ENCODE measurements around the gene GPR85.

Gene GPR85

GRCh38 chr7:113076703-113077102 lies 9.9 kb downstream of the GPR85 start:
- TF ChIP-seq TCF12 (IDR thresholded peaks at IDR 0.05; ENCODE audit: low read depth) (no peak), RAD21 (IDR thresholded peaks at IDR 0.05; ENCODE audit: low read depth) (no peak), CEBPB (IDR thresholded peaks at IDR 0.05) (no peak), EGR1 (IDR thresholded peaks at IDR 0.05) (no peak), TAF1 (IDR thresholded peaks at IDR 0.05; ENCODE audit: low read depth) (no peak), YY1 (IDR thresholded peaks at IDR 0.05; ENCODE audit: low read depth) (no peak), FOXM1 (IDR thresholded peaks at IDR 0.05; ENCODE audit: borderline replicate concordance, low read depth) (no peak), USF1 (IDR thresholded peaks at IDR 0.05) (no peak), CREB1 (IDR thresholded peaks at IDR 0.05; ENCODE audit: low read depth) (no peak), MAX (IDR thresholded peaks at IDR 0.05) (no peak), EP300 (IDR thresholded peaks at IDR 0.05; ENCODE audit: borderline replicate concordance) (no peak), TEAD4 (IDR thresholded peaks at IDR 0.05) (no peak), NFIC (IDR thresholded peaks at IDR 0.05) (no peak), ZBTB7A (IDR thresholded peaks at IDR 0.05; ENCODE audit: low read depth) (no peak), REST (IDR thresholded peaks at IDR 0.05; ENCODE audit: low read depth) (no peak)

GRCh38 chr7:113071465-113071864 lies 15.2 kb downstream of the GPR85 start:
- no peak for TF ChIP-seq MAX (IDR thresholded peaks at IDR 0.05)
- no peak for TF ChIP-seq TAF1 (IDR thresholded peaks at IDR 0.05; ENCODE audit: low read depth)
- TF ChIP-seq TEAD4 (IDR thresholded peaks at IDR 0.05), result no peak
- TF ChIP-seq NFIC (IDR thresholded peaks at IDR 0.05), result no peak
- TF ChIP-seq RAD21 (IDR thresholded peaks at IDR 0.05; ENCODE audit: low read depth), result no peak
- TF ChIP-seq CEBPB (IDR thresholded peaks at IDR 0.05), result no peak
- no peak for TF ChIP-seq EGR1 (IDR thresholded peaks at IDR 0.05)
- no peak for TF ChIP-seq CREB1 (IDR thresholded peaks at IDR 0.05; ENCODE audit: low read depth)
- no peak for TF ChIP-seq ZBTB7A (IDR thresholded peaks at IDR 0.05; ENCODE audit: low read depth)
- no peak for TF ChIP-seq REST (IDR thresholded peaks at IDR 0.05; ENCODE audit: low read depth)
- TF ChIP-seq EP300 (IDR thresholded peaks at IDR 0.05; ENCODE audit: borderline replicate concordance), result no peak
- TF ChIP-seq FOXM1 (IDR thresholded peaks at IDR 0.05; ENCODE audit: borderline replicate concordance, low read depth), result no peak
- no peak for TF ChIP-seq YY1 (IDR thresholded peaks at IDR 0.05; ENCODE audit: low read depth)
- TF ChIP-seq TCF12 (IDR thresholded peaks at IDR 0.05; ENCODE audit: low read depth), result no peak

- no peak for TF ChIP-seq TCF12 (IDR thresholded peaks at IDR 0.05; ENCODE audit: low read depth)
- TF ChIP-seq TEAD4 (IDR thresholded peaks at IDR 0.05), result no peak
- no peak for TF ChIP-seq USF1 (IDR thresholded peaks at IDR 0.05)
- TF ChIP-seq CREB1 (IDR thresholded peaks at IDR 0.05; ENCODE audit: low read depth), result no peak
- TF ChIP-seq TAF1 (IDR thresholded peaks at IDR 0.05; ENCODE audit: low read depth), result no peak
- no peak for TF ChIP-seq YY1 (IDR thresholded peaks at IDR 0.05; ENCODE audit: low read depth)
- no peak for TF ChIP-seq ZBTB7A (IDR thresholded peaks at IDR 0.05; ENCODE audit: low read depth)
- TF ChIP-seq RAD21 (IDR thresholded peaks at IDR 0.05; ENCODE audit: low read depth), result no peak
- no peak for TF ChIP-seq REST (IDR thresholded peaks at IDR 0.05; ENCODE audit: low read depth)
- TF ChIP-seq EGR1 (IDR thresholded peaks at IDR 0.05), result no peak
- TF ChIP-seq NFIC (IDR thresholded peaks at IDR 0.05), result no peak
- TF ChIP-seq CEBPB (IDR thresholded peaks at IDR 0.05), result no peak
- TF ChIP-seq FOXM1 (IDR thresholded peaks at IDR 0.05; ENCODE audit: borderline replicate concordance, low read depth), result no peak
- no peak for TF ChIP-seq MAX (IDR thresholded peaks at IDR 0.05)
- TF ChIP-seq EP300 (IDR thresholded peaks at IDR 0.05; ENCODE audit: borderline replicate concordance), result no peak
These were observed 24.1 kb downstream of the GPR85 start for GRCh38 chr7:113062499-113062898.

GRCh38 chr7:113060100-113060499 lies 26.5 kb downstream of the GPR85 start:
- TF ChIP-seq MAX (IDR thresholded peaks at IDR 0.05) (no peak), NFIC (IDR thresholded peaks at IDR 0.05) (no peak), USF1 (IDR thresholded peaks at IDR 0.05) (no peak), REST (IDR thresholded peaks at IDR 0.05; ENCODE audit: low read depth) (no peak), TEAD4 (IDR thresholded peaks at IDR 0.05) (no peak), CREB1 (IDR thresholded peaks at IDR 0.05; ENCODE audit: low read depth) (no peak)

All from Ishikawa (cell line).